ENCODE results near the gene PANX1. TPM values are rescaled to one million over a fixed set of nuclear protein-coding genes. Genes with fewer than 3 reads are reported as not detected.

PANX1 gene, protein sequence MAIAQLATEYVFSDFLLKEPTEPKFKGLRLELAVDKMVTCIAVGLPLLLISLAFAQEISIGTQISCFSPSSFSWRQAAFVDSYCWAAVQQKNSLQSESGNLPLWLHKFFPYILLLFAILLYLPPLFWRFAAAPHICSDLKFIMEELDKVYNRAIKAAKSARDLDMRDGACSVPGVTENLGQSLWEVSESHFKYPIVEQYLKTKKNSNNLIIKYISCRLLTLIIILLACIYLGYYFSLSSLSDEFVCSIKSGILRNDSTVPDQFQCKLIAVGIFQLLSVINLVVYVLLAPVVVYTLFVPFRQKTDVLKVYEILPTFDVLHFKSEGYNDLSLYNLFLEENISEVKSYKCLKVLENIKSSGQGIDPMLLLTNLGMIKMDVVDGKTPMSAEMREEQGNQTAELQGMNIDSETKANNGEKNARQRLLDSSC
- 10.3 and 10.7 TPM in 2 replicates for total RNA-seq
- total RNA-seq (2013): 16.0 TPM
- 4.2 and 7.6 TPM in 2 replicates for polyA plus RNA-seq
- 9.1 and 14.5 TPM in 2 replicates for polyA minus RNA-seq

DNA sequence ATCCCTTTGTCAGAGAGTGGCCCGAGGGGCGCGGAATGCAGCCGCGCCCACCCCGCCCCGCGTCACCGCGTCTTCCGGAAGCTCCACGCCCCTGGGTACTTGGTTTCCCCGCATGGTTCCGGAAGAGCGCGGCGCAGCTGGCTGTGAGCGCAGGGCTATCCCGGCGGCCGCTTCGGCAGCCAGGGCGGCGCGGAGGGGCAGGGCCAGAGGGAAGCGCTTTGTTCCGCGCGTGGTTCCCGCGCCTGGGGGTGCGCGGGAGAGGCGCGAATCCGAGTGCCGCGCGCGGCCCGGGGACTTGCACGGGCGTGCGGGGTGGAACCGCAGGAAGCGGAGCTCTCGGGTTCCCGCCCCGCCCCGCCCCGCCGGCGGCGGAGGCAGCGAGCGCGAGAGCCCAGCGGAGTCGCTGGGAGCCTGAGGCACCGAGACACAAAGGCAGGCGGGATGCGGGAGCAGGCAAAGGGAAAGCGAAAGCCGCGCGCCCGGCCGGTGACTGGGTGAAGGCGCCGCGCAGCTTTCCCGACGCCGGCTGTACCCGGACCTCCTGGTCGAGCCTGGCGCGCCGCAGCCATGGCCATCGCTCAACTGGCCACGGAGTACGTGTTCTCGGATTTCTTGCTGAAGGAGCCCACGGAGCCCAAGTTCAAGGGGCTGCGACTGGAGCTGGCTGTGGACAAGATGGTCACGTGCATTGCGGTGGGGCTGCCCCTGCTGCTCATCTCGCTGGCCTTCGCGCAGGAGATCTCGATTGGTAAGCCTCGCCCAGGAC lies at the start of gene PANX1:
Gene PANX1 (plus strand): TSS at position 96 of the 766 bp plus-strand sequence. CDS start 472 bp downstream, at position 568.
- WGBS (ENCODE audit: insufficient coverage): under 1% methylated on average over 92 of the region's 92 CpGs
- H3K79me2 ChIP-seq (ENCODE audit: control insufficient read depth, insufficient read depth, low read length): peaks cover 54% of the 10 kb centered on the region
- no peaks in the 10 kb centered on the region for H3K9me3 Mint-ChIP-seq (ENCODE audit: insufficient read depth)
- peak within 1 kb of the TSS; percentile 73 to 92 (median 89) for H3K4me3 ChIP-seq (ENCODE audit: control extremely low read depth in 1 of 5, extremely low read depth in 1 of 5, insufficient read depth in 1 of 5, low read depth in 2 of 5, low read length in 4 of 5)
- ATAC-seq (ENCODE audit: low read depth): peak; percentile 81
- peak within 1 kb of the TSS; percentile 90 for H2AFZ ChIP-seq (ENCODE audit: insufficient read depth, low read depth, low read length, poor library complexity, severe bottlenecking)
- ChIA-PET CTCF (interaction anchor here (0.9 to 2.1 kb wide), 3 partner anchors 22 to 387 kb away, joined by 3 to 5 read pairs (median 3); no protein-coding TSS in a partner anchor), POLR2A (interaction anchor here (0.7 to 1.3 kb wide), 3 partner anchors 345 to 388 kb away, joined by 3 to 5 read pairs (median 3); partner anchors contain the start of genes C11orf54, MED17 and TAF1D)
- peaks cover 0 to 4% (median 4%) of the 10 kb centered on the region in 3 donors for H3K9me3 ChIP-seq (ENCODE audit: control extremely low read depth in 1 of 3, control insufficient read depth in 2 of 3, insufficient read depth in 1 of 3, low read length in 2 of 3)
- intact Hi-C loops (cut with micrococcal nuclease): loop anchor here (1.0 to 5.0 kb wide), 3 partner anchors 345 to 932 kb away; partner anchors contain the start of genes ANKRD49, MED17, MRE11 and SLC36A4
- peak; percentile 89 for DNase-seq
- H3K27me3 Mint-ChIP-seq: no peaks in the 10 kb centered on the region
- no peaks in the 10 kb centered on the region for H3K27me3 ChIP-seq (replicated peaks in 1 of 4; ENCODE audit: control extremely low read depth in 1 of 4, control insufficient read depth in 3 of 4, insufficient read depth in 4 of 4, low read length in 3 of 4)
- no peak within 1 kb of the TSS for H3K4me3 Mint-ChIP-seq
- H3K27ac Mint-ChIP-seq: peak within 1 kb of the TSS; percentile 91
- TF ChIP-seq, protein P1, sequence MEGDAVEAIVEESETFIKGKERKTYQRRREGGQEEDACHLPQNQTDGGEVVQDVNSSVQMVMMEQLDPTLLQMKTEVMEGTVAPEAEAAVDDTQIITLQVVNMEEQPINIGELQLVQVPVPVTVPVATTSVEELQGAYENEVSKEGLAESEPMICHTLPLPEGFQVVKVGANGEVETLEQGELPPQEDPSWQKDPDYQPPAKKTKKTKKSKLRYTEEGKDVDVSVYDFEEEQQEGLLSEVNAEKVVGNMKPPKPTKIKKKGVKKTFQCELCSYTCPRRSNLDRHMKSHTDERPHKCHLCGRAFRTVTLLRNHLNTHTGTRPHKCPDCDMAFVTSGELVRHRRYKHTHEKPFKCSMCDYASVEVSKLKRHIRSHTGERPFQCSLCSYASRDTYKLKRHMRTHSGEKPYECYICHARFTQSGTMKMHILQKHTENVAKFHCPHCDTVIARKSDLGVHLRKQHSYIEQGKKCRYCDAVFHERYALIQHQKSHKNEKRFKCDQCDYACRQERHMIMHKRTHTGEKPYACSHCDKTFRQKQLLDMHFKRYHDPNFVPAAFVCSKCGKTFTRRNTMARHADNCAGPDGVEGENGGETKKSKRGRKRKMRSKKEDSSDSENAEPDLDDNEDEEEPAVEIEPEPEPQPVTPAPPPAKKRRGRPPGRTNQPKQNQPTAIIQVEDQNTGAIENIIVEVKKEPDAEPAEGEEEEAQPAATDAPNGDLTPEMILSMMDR (IDR thresholded peaks at IDR 0.05): no peak
- no peak for TF ChIP-seq EZH2 (IDR thresholded peaks at IDR 0.05; ENCODE audit: borderline replicate concordance, insufficient read depth, low read depth, low read length, poor library complexity, severe bottlenecking)
- peaks cover 25 to 46% of the 10 kb centered on the region in 2 donors for H3K4me1 ChIP-seq (ENCODE audit: control insufficient read depth in 2 of 2, insufficient read depth in 2 of 2, low read length in 2 of 2)
- H3K27ac ChIP-seq (ENCODE audit: low read length in 2 of 2): peak within 1 kb of the TSS; percentile 81 to 90
- H4K20me1 ChIP-seq (ENCODE audit: control insufficient read depth, insufficient read depth, low read length, poor library complexity, severe bottlenecking): peaks cover 12% of the 10 kb centered on the region
- H3K4me2 ChIP-seq (replicated peaks; ENCODE audit: low read depth, low read length, poor library complexity, severe bottlenecking): peak within 1 kb of the TSS; percentile 82
- peak within 1 kb of the TSS; percentile 83 for H3K9ac ChIP-seq (ENCODE audit: low read length)
- peaks cover 29% of the 10 kb centered on the region for H3K4me1 Mint-ChIP-seq
- no peaks in the 10 kb centered on the region for H3K36me3 ChIP-seq (replicated peaks in 1 of 2; ENCODE audit: control extremely low read depth in 1 of 2, control insufficient read depth in 1 of 2, extremely low read depth in 1 of 2, insufficient read depth in 2 of 2, low read length in 1 of 2)

Data from B cell (primary cell).